ENCODE data around the gene HEATR5A. TPM values are rescaled to one million over a fixed set of nuclear protein-coding genes. Genes with fewer than 3 reads are reported as not detected.
"Not testable (repeated sequence)": the region's sequence is repeated elsewhere in the genome, so short reads cannot be mapped to it uniquely, and the experiment has no call there.

The HEATR5A gene
- total RNA-seq, 1 donor from 2014 or later: 32.8 TPM

DNA sequence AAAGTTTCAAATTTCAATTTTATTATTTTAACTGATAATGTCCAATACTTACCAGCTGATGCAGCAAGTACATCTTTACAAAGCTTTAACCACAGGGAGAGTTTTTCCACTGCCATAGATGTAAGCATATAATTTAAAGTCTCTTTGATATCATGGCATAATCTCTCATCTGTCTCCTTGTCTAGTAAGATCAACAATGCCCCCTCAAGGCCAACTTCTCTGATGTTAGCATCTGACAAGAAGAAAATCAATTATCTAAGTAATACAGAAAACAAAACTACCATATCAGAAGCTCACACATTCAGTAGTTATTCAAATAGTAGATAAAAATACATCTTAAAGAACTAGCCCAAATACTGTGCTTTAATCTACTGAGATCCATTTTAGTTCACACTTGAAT lies 94.2 kb downstream of the HEATR5A start:
- peak; percentile 9 for DNase-seq

- no peak for DNase-seq
These were observed 96.9 kb downstream of the HEATR5A start for GRCh38 chr14:31323419-31323818.

- DNase-seq: no peak
These were observed 99.2 kb downstream of the HEATR5A start for GRCh38 chr14:31320922-31321766.

DNA sequence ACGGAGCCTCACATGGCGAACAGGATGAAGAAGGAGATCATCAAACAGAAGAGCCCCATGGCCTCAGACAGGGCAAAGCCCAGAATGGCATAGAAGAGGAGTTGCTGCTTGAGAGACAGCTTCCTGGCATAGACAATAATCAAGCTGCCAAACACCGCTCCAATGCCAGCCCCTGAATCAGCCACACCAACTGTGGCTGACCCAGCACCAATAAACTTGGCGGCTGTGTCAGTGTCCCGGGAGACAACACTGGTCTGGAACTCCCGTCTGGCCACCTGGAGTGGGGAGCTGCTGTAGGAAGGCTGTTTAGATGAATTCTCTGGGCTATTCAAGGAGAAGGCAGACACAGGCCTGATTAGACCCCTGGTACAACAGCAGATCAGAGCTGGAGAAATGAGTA lies 100.1 kb downstream of the HEATR5A start:
- no peak for DNase-seq

- no peak for DNase-seq
These were observed 100.6 kb downstream of the HEATR5A start for GRCh38 chr14:31319701-31320100.

- no peak for DNase-seq
These were observed 107.4 kb downstream of the HEATR5A start for GRCh38 chr14:31312934-31313333.

GRCh38 chr14:31312370-31312769 lies 108.0 kb downstream of the HEATR5A start:
- not testable (repeated sequence) for DNase-seq

DNA sequence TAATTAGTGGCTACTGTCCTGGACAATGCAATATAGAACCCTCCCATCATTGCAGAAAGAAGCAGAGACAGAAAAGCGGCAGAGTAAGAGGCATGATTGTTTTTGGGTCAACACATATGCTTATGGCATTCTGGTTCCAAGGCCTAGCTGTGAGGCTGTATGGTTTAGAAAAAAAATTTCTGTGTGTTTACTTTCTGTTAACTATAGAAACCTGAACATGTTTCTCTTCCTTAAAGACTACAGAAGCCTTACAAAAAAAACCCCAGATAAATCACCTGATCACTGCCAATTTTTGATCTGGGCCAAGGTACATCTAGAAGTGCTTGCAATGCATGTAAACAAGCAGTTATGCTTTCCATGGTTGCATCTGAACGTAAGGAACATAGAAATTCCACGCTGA lies 112.7 kb downstream of the HEATR5A start:
- no peak for DNase-seq

DNA sequence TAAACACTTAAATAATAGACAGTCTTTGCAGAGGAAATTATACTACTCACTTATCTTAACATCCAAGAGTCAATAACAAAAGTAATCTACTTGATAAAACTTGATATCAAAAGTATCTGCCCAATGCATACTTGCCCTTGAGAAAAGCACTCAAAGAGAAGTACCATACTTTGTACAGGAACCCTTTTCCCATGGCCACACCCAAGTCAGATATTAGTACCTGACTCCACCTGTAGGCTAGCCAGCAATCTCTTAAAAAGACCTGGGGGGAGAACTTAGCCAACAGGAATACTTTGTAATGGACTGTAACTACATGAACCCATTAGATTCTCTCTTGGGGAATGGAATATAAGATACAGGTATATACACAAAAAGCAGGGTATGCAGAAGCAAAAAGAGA lies 113.2 kb downstream of the HEATR5A start:
- DNase-seq: no peak

DNA sequence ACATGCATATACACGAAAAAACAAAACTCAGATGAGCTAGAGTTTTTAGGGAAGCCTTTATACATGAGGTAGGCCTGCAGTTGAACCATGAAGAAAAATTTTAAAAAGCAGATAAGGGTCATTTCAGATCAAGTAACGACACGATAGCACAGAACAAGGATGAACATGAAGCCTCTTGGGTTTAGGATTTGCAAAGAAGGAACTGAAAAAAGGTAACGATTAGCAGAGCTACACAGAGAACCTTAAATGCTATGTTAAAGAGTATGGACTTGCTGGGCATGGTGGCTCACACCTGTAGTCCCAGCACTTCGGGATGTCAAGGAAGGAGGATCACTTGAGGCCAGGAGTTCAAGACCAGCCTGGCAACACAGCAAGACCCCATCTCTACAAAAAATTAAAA lies 116.7 kb downstream of the HEATR5A start:
- no peak for DNase-seq

GRCh38 chr14:31300883-31301282 lies 119.5 kb downstream of the HEATR5A start:
- DNase-seq: no peak

DNA sequence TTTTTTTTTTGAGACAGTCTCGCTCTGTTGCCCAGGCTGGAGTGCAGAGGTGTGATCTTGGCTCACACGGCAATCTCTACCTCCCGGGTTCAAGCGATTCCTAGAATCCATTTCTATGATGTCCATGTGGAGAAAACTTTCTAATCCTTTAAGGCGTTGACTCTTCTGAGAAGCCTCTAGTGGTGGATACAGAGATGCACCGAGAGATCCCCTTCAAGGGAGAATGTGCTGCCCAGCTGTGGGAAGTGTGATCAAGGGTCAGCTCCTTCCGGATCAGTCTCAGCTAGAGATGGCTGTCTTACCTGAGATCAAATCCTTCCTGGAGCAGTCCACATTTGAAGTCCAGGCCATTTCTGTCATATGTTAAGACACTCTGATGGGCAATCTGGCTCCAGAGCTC lies 120.1 kb downstream of the HEATR5A start:
- no peak for DNase-seq

GRCh38 chr14:31297701-31298344 lies 122.5 kb downstream of the HEATR5A start:
- no peak for DNase-seq

DNA sequence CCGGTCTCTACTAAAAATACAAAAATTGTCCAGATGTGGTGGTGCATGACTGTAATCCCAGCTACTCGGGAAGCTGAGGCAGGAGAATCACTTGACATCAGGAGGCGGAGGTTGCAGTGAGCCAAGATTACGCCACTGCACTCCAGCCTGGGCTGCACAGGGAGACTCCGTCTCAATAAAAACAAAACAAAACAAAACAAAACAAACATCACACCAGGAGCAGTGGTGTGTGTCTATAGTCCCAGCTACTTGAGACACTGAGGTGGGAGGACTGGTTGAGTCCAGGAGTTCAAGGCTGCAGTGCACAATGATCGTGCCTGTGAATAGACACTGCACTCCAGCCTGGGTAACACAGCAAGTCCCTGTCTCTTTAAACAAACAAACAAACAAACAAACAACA lies 123.2 kb downstream of the HEATR5A start:
- no peak for DNase-seq

GRCh38 chr14:31294746-31295405 lies 125.5 kb downstream of the HEATR5A start:
- no peak for DNase-seq

GRCh38 chr14:31292937-31293616 lies 127.3 kb downstream of the HEATR5A start:
- DNase-seq: no peak

GRCh38 chr14:31291210-31291609 lies 129.1 kb downstream of the HEATR5A start:
- no peak for DNase-seq

DNA sequence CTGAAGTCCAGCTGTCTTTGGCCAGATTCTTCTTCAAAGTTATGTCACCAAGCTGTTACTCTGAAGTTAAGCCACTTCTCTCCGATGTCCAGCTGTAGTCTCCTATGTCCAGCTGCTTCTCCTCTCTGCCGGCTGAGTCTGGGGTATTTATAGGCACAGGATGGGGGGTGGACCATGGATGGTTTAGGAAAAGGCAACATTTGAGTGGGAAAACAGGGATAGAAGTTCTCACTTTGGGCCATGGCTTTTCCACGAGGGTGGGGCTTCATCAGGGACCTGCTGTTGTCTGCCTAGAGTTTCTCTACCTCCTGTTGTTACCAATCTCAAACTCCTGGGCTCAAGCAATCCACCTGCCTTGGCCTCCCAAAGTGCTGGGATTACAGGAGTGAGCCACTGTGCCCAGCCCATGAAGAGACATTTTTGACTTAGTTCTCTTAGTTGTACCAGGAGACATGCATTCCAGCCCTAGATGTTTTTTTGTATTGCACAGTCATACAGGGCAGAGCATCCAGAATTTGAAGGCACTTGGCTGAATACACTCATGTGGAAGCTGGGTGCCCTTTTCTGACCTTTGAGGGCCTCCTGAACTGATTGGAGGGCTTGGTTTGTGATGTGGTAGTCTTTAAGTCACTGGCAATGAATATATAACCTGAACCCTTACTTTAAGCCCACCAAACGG lies 132.9 kb downstream of the HEATR5A start:
- no peak for DNase-seq

DNA sequence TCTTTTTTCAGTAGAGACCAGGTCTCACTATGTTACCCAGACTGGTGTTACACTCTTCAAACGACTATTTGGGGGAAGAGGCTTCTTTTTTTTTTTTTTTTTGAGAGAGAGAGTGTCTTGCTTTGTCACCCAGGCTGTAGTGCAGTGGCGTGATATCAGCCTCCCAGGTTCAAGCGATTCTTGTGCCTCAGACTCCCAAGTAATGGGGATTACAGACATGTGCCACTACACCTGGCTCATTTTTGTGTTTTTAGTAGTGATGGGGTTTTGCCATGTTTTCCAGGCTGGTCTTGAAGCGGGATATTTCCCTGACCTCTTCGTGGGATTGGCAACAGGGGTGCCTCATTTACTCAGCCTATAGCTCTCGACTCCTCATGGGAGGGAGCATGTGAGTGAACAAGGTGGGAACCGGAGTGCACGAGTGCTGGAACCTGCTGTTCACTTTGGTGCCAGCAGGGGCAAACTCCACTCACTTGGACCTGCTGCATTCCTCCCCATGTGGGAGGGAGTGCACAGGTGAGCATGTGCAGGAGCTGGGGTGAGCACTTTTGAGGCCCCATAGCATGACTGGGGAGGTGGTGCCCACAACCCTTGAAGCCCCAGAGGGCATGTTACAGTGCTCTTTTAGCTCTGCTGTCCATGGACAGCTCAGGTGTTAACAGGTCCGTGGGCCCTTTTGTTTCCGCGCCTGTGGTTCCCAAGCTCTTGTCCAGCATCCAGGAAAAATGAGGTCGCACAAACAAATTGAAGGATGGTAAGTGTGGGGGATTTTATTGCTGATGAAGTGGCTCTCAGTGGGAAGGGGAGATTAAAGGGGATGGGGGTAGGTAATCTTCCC lies 133.7 kb downstream of the HEATR5A start:
- no peak for DNase-seq

GRCh38 chr14:31283578-31284252 lies 136.6 kb downstream of the HEATR5A start:
- no peak for DNase-seq

DNA sequence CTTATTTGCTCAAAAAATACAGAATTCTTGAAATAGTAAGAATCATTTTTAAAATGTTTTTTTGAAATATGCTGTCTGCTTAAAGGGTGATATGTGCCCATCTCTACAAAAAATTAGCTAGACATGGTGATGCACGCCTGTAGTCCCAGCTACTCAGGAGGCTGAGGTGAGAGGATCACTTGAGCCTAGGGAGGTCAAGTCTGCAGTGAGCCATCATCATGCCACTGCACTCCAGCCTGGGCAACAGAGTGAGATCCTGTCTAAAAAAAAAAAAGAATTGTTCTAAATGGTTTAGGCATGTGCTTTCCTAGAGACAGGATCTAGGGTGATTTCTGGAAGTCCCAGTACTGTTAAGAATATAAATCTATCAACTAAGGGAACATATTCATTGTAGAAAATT lies 137.2 kb downstream of the HEATR5A start:
- DNase-seq: no peak

Data from tongue (tissue), 2 donors.